B cell (primary cell): ENCODE data around the gene EPHB1. TPM values are rescaled to one million over a fixed set of nuclear protein-coding genes. Genes with fewer than 3 reads are reported as not detected.

Experiments
- ATAC-seq: fragments of 200-7000 bp; cut with Tn5 transposase; one replicate; pipeline ENCODE4 v1.10.0; 2021; ENCODE audit warnings: low read depth, mild to moderate bottlenecking, moderate number of reproducible peaks, moderate library complexity
- CTCF ChIA-PET: fragments of 350-600 bp; sonication (Branson Sonifier 250); formaldehyde crosslinking; loops from one replicate; lab custom pipeline; 2021; ENCODE audit warnings: antibody characterized with exemption, inconsistent platforms; lab: Charles Lee
- POLR2A ChIA-PET: fragments of 350-600 bp; sonication (Branson Sonifier 250); formaldehyde crosslinking; loops from one replicate; lab custom pipeline; 2021; ENCODE audit warnings: antibody characterized with exemption; lab: Charles Lee
- DNase-seq: peaks from one replicate; pipeline ENCODE4 v3.0.0; 2013
- H2AFZ ChIP-seq: 2 replicates; pipeline ENCODE4 v1.6.1; 2012; ENCODE audit warnings: mild to moderate bottlenecking, low read depth, low read length; ENCODE audit not compliant: insufficient read depth, poor library complexity, severe bottlenecking
- H3K27ac ChIP-seq, 2 donors: 1 replicate in 1 of 2; 2 replicates in 1 of 2; pipeline ENCODE4 v1.5.1; 2012 to 2013; ENCODE audit warnings: low read length in 2 of 2, mild to moderate bottlenecking in 2 of 2, moderate library complexity in 1 of 2
- H3K27me3 ChIP-seq, 4 experiments: fragments of 200-600 bp in 1 of 4; sonication (generic) in 1 of 4; replicated peaks in 1 of 4; 1 replicate in 2 of 4; 2 replicates in 2 of 4; pipeline versions ENCODE4 v1.6.1 to v1.7.0; 2013 to 2016; ENCODE audit warnings: low read length in 3 of 4, mild to moderate bottlenecking in 2 of 4, mixed read lengths in 1 of 4, moderate library complexity in 1 of 4; ENCODE audit not compliant: insufficient read depth in 4 of 4, control insufficient read depth in 3 of 4; ENCODE audit errors: control extremely low read depth in 1 of 4
- H3K36me3 ChIP-seq, 2 experiments: replicated peaks in 1 of 2; 1 replicate in 1 of 2; 2 replicates in 1 of 2; pipeline versions ENCODE4 v1.6.1 to v1.7.1; 2013; ENCODE audit warnings: low read length in 1 of 2; ENCODE audit not compliant: insufficient read depth in 2 of 2, control insufficient read depth in 1 of 2; ENCODE audit errors: control extremely low read depth in 1 of 2, extremely low read depth in 1 of 2
- H3K4me1 ChIP-seq, 2 donors: fragments of 200-600 bp in 1 of 2; sonication (generic) in 1 of 2; 1 replicate in 1 of 2; 2 replicates in 1 of 2; pipeline versions ENCODE4 v1.5.1 to v1.6.1; 2013 to 2017; ENCODE audit warnings: low read length in 2 of 2; ENCODE audit not compliant: control insufficient read depth in 2 of 2, insufficient read depth in 2 of 2
- H3K4me2 ChIP-seq: replicated peaks from 2 replicates; pipeline ENCODE3; 2012; ENCODE audit warnings: mild to moderate bottlenecking, low read depth, low read length; ENCODE audit not compliant: poor library complexity, severe bottlenecking
- H3K4me3 ChIP-seq, 5 experiments: fragments of 200-600 bp in 1 of 5; sonication (generic) in 1 of 5; 1 replicate in 3 of 5; 2 replicates in 2 of 5; pipeline versions ENCODE4 v1.5.1 to v1.7.0; 2011 to 2016; ENCODE audit warnings: low read length in 4 of 5, mild to moderate bottlenecking in 4 of 5, low read depth in 2 of 5, control low read depth in 1 of 5, moderate library complexity in 1 of 5; ENCODE audit not compliant: insufficient read depth in 1 of 5; ENCODE audit errors: control extremely low read depth in 1 of 5, extremely low read depth in 1 of 5
- H3K79me2 ChIP-seq: fragments of 200-600 bp; sonication (generic); one replicate; pipeline ENCODE4 v1.6.0; 2016; ENCODE audit warnings: low read length; ENCODE audit not compliant: control insufficient read depth, insufficient read depth
- H3K9ac ChIP-seq: fragments of 200-600 bp; sonication (generic); 2 replicates; pipeline ENCODE4 v1.6.1; 2017; ENCODE audit warnings: mild to moderate bottlenecking, low read length, moderate library complexity
- H3K9me3 ChIP-seq, 3 donors: one replicate each; pipeline versions ENCODE4 v1.6.1 to v1.7.1; 2013; ENCODE audit warnings: low read length in 2 of 3; ENCODE audit not compliant: control insufficient read depth in 2 of 3, insufficient read depth in 1 of 3; ENCODE audit errors: control extremely low read depth in 1 of 3
- H4K20me1 ChIP-seq: 2 replicates; pipeline ENCODE4 v1.6.0; 2012; ENCODE audit warnings: mild to moderate bottlenecking, low read length; ENCODE audit not compliant: insufficient read depth, control insufficient read depth, poor library complexity, severe bottlenecking
- H3K27ac Mint-ChIP-seq: one replicate; pipeline ENCODE4 v1.8.0; 2021; ENCODE audit warnings: mixed read lengths
- H3K27me3 Mint-ChIP-seq: one replicate; pipeline ENCODE4 v1.8.0; 2021; ENCODE audit warnings: mixed read lengths
- H3K4me1 Mint-ChIP-seq: one replicate; pipeline ENCODE4 v1.8.0; 2021; ENCODE audit warnings: mixed read lengths
- H3K4me3 Mint-ChIP-seq: one replicate; pipeline ENCODE4 v1.8.0; 2021; ENCODE audit warnings: mixed read lengths
- H3K9me3 Mint-ChIP-seq: one replicate; pipeline ENCODE4 v1.8.0; 2022; ENCODE audit warnings: mixed read lengths; ENCODE audit not compliant: insufficient read depth
- CTCF ChIP-seq: fragments of 200-600 bp; IDR thresholded peaks from one replicate; pipeline ENCODE4 v1.8.0; 2022; ENCODE audit warnings: antibody characterized with exemption, mild to moderate bottlenecking
- EZH2 ChIP-seq: IDR thresholded peaks from 2 replicates; pipeline ENCODE4 v1.6.1; 2012; ENCODE audit warnings: borderline replicate concordance, low read depth, mild to moderate bottlenecking, moderate library complexity, low read length; ENCODE audit not compliant: insufficient read depth, poor library complexity, severe bottlenecking
- WGBS: methylation state at CpG from one replicate; pipeline ENCODE4 v1.1.5; 2013; ENCODE audit warnings: missing lambda C conversion rate; ENCODE audit not compliant: insufficient coverage; 5-methylcytosine and 5-hydroxymethylcytosine counted together
- intact Hi-C: fragments of 100-400 bp; cut with micrococcal nuclease; formaldehyde crosslinking; loops from one replicate; pipeline ENCODE4 v1.10.0; 2022
- polyA plus RNA-seq: library from polyadenylated mRNA; depleted of rRNA; stranded (reverse); fragments of >200 nt; gene quantifications from 2 replicates; pipeline ENCODE4 v1.2.3, GENCODE V29; 2012
- total RNA-seq, 2 donors: library from RNA; stranded (reverse); fragments of 120-200 nt in 1 of 2; gene quantifications; 1 replicate in 1 of 2; 2 replicates in 1 of 2; pipeline versions ENCODE4 v1.2.3 to v1.2.4, GENCODE V29; 2013 to 2022

The EPHB1 gene
- total and polyA plus RNA-seq, 2 donors (not counting 1 experiment from before 2014, with no cell fraction given) = 0.01 TPM; not detected in 1

DNA sequence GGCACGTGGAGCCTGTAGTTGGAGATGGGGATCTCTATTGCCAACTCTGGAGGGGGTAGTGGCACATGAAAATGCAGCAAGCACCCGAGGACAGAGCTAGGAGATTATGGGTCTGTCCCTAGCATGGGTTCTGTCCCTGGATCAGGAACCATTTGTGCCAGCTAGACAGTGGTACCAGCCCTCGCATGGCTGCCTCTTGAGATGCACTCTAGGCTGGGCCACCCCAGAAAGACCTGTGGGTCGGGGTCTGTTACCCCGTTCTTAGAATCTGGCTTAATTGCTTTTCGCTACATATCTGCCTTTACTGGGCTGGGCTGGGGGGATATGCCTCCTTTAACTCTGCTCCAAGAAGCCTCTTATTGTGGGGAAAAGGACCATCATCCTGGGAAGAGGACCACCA, 54.5 kb downstream of the EPHB1 start:
- Histone ChIP-seq H3K4me2 (no peak overlapping the region), H3K27me3 (peaks cover 0 to 8% (median 0%) of the 10 kb centered on the region in 4 experiments), H3K9me3 (no peaks in the 10 kb centered on the region), H3K4me3 (no peak overlapping the region), H3K27ac (no peak overlapping the region), H3K9ac (no peak overlapping the region), H3K79me2 (no peaks in the 10 kb centered on the region), H4K20me1 (no peaks in the 10 kb centered on the region), H3K36me3 (no peaks in the 10 kb centered on the region), H2AFZ (no peak overlapping the region), H3K4me1 (peaks cover 22 to 29% of the 10 kb centered on the region in 2 donors)
- 95% methylated on average over 6 of the region's 6 CpGs for WGBS
- H3K9me3 Mint-ChIP-seq = no peaks in the 10 kb centered on the region
- TF ChIP-seq CTCF (no peak), EZH2 (no peak)
- peaks cover 31% of the 10 kb centered on the region for H3K4me1 Mint-ChIP-seq
- CTCF ChIA-PET = no interaction called here
- ATAC-seq (no peak), DNase-seq (no peak)
- POLR2A ChIA-PET = no interaction called here
- no peak overlapping the region for H3K4me3 Mint-ChIP-seq
- intact Hi-C loops = no loop called here
- H3K27me3 Mint-ChIP-seq = peaks cover 15% of the 10 kb centered on the region
- no peak overlapping the region for H3K27ac Mint-ChIP-seq

- H4K20me1 ChIP-seq = no peaks in the 10 kb centered on the region
- no peaks in the 10 kb centered on the region for H3K36me3 ChIP-seq
- H3K27me3 ChIP-seq = peaks cover 0 to 4% (median 0%) of the 10 kb centered on the region in 4 experiments
- Mint-ChIP-seq H3K27me3 (peaks cover 13% of the 10 kb centered on the region), H3K4me3 (no peak overlapping the region), H3K27ac (no peak overlapping the region), H3K9me3 (no peaks in the 10 kb centered on the region), H3K4me1 (peaks cover 28% of the 10 kb centered on the region)
- DNase-seq (no peak), ATAC-seq (no peak)
- no peak overlapping the region for H3K4me3 ChIP-seq
- no peak overlapping the region for H2AFZ ChIP-seq
- CTCF ChIA-PET = no interaction called here
- no peak overlapping the region for H3K27ac ChIP-seq
- intact Hi-C loops = no loop called here
- 87% methylated on average over 3 of the region's 3 CpGs for WGBS
- H3K9me3 ChIP-seq = no peaks in the 10 kb centered on the region
- peaks cover 22 to 26% of the 10 kb centered on the region in 2 donors for H3K4me1 ChIP-seq
- no peak overlapping the region for H3K9ac ChIP-seq
- POLR2A ChIA-PET = no interaction called here
- no peak overlapping the region for H3K4me2 ChIP-seq
- no peaks in the 10 kb centered on the region for H3K79me2 ChIP-seq
- TF ChIP-seq CTCF = no peak
- TF ChIP-seq EZH2 = no peak
These were observed 55.7 kb downstream of the EPHB1 start for GRCh38 chr3:134850761-134851160.
